Activated naive CD4-positive, alpha-beta T cell treated with anti-CD3 and anti-CD28 coated beads for 36 hours (primary cell): ENCODE measurements around the gene RABGAP1L. TPM values are rescaled to one million over a fixed set of nuclear protein-coding genes. Genes with fewer than 3 reads are reported as not detected.
"Not testable (repeated sequence)": the region's sequence is repeated elsewhere in the genome, so short reads cannot be mapped to it uniquely, and the experiment has no call there.

ENCODE experiments used
- CTCF ChIA-PET: fragments of 350-600 bp; sonication (Branson Sonifier 250); formaldehyde crosslinking; loops from one replicate; lab custom pipeline; 2021; ENCODE audit warnings: antibody characterized with exemption; lab: Charles Lee
- DNase-seq: peaks from one replicate; pipeline ENCODE4 v3.0.0-alpha.2; 2020
- H3K27ac Mint-ChIP-seq: one replicate; pipeline ENCODE4 v1.8.0; 2021; ENCODE audit warnings: mild to moderate bottlenecking, mixed read lengths
- H3K27me3 Mint-ChIP-seq: one replicate; pipeline ENCODE4 v1.8.0; 2021; ENCODE audit warnings: low read depth, mixed read lengths
- H3K36me3 Mint-ChIP-seq: one replicate; pipeline ENCODE4 v1.8.0; 2021; ENCODE audit warnings: low read depth, mixed read lengths
- H3K4me1 Mint-ChIP-seq: one replicate; pipeline ENCODE4 v1.8.0; 2021; ENCODE audit warnings: low read depth, mixed read lengths
- H3K4me3 Mint-ChIP-seq: one replicate; pipeline ENCODE4 v1.8.0; 2021; ENCODE audit warnings: mild to moderate bottlenecking, moderate library complexity, mixed read lengths
- H3K9me3 Mint-ChIP-seq: one replicate; pipeline ENCODE4 v1.8.0; 2021; ENCODE audit warnings: mixed read lengths
- intact Hi-C: fragments of 100-400 bp; cut with micrococcal nuclease; formaldehyde crosslinking; loops from one replicate; pipeline ENCODE4 v1.15.1; 2023
- total RNA-seq, 2 experiments: library from RNA; stranded (reverse); gene quantifications; one replicate each; pipeline ENCODE4 v1.2.3, GENCODE V29; 2021

Gene RABGAP1L
- total RNA-seq, 2 experiments from 2014 or later, result 16.6 TPM

GRCh38 chr1:174643206-174643605 lies 483.9 kb downstream of the RABGAP1L start:
- peaks cover 2% of the 10 kb centered on the region for H3K4me1 Mint-ChIP-seq
- H3K9me3 Mint-ChIP-seq, result peaks cover 5% of the 10 kb centered on the region
- H3K36me3 Mint-ChIP-seq, result peaks cover 4% of the 10 kb centered on the region
- no peak overlapping the region for H3K4me3 Mint-ChIP-seq
- DNase-seq, result no peak
- intact Hi-C loops, result no loop called here
- H3K27ac Mint-ChIP-seq, result no peak overlapping the region
- no peaks in the 10 kb centered on the region for H3K27me3 Mint-ChIP-seq
- CTCF ChIA-PET, result interaction anchor here (0.6 kb wide), 1 partner anchor 68 kb away, joined by 3 read pairs; no protein-coding TSS in a partner anchor

GRCh38 chr1:174649572-174649971 lies 490.3 kb downstream of the RABGAP1L start:
- Mint-ChIP-seq H3K9me3 (peaks cover 16% of the 10 kb centered on the region), H3K36me3 (peaks cover 20% of the 10 kb centered on the region)
- H3K4me1 Mint-ChIP-seq, H3K4me3 Mint-ChIP-seq, DNase-seq, CTCF ChIA-PET, H3K27me3 Mint-ChIP-seq, intact Hi-C loops, H3K27ac Mint-ChIP-seq: not testable (repeated sequence)

- intact Hi-C loops, result no loop called here
- H3K27me3 Mint-ChIP-seq, result no peaks in the 10 kb centered on the region
- no peak overlapping the region for H3K4me3 Mint-ChIP-seq
- CTCF ChIA-PET, result no interaction called here
- peaks cover 18% of the 10 kb centered on the region for H3K9me3 Mint-ChIP-seq
- no peaks in the 10 kb centered on the region for H3K4me1 Mint-ChIP-seq
- no peak for DNase-seq
- H3K36me3 Mint-ChIP-seq, result peaks cover 18% of the 10 kb centered on the region
- no peak overlapping the region for H3K27ac Mint-ChIP-seq
These were observed 493.4 kb downstream of the RABGAP1L start for GRCh38 chr1:174652569-174653280.

- Mint-ChIP-seq H3K4me1 (no peaks in the 10 kb centered on the region), H3K27ac (no peak overlapping the region), H3K27me3 (no peaks in the 10 kb centered on the region), H3K9me3 (peaks cover 7% of the 10 kb centered on the region), H3K4me3 (no peak overlapping the region), H3K36me3 (peaks cover 11% of the 10 kb centered on the region)
- no peak for DNase-seq
- intact Hi-C loops, result no loop called here
- CTCF ChIA-PET, result no interaction called here
These were observed 495.2 kb downstream of the RABGAP1L start for GRCh38 chr1:174654560-174654959.

- H3K27me3 Mint-ChIP-seq, result no peaks in the 10 kb centered on the region
- no peak for DNase-seq
- H3K36me3 Mint-ChIP-seq, result peaks cover 10% of the 10 kb centered on the region
- no peak overlapping the region for H3K4me3 Mint-ChIP-seq
- CTCF ChIA-PET, result no interaction called here
- H3K4me1 Mint-ChIP-seq, result no peaks in the 10 kb centered on the region
- H3K27ac Mint-ChIP-seq, result no peak overlapping the region
- intact Hi-C loops, result no loop called here
- peaks cover 5% of the 10 kb centered on the region for H3K9me3 Mint-ChIP-seq
These were observed 497.2 kb downstream of the RABGAP1L start for GRCh38 chr1:174656409-174657059.

GRCh38 chr1:174657411-174657810 lies 498.1 kb downstream of the RABGAP1L start:
- Mint-ChIP-seq H3K27ac (no peak overlapping the region), H3K36me3 (peaks cover 4% of the 10 kb centered on the region), H3K27me3 (no peaks in the 10 kb centered on the region), H3K4me1 (no peaks in the 10 kb centered on the region), H3K9me3 (peaks cover 4% of the 10 kb centered on the region), H3K4me3 (no peak overlapping the region)
- CTCF ChIA-PET, result no interaction called here
- intact Hi-C loops, result no loop called here
- DNase-seq, result no peak

- Mint-ChIP-seq H3K27me3 (no peaks in the 10 kb centered on the region), H3K9me3 (peaks cover 4% of the 10 kb centered on the region), H3K36me3 (peaks cover 2% of the 10 kb centered on the region), H3K4me1 (no peaks in the 10 kb centered on the region), H3K4me3 (no peak overlapping the region), H3K27ac (no peak overlapping the region)
- CTCF ChIA-PET, result no interaction called here
- intact Hi-C loops, result no loop called here
- no peak for DNase-seq
These were observed 498.6 kb downstream of the RABGAP1L start for GRCh38 chr1:174657893-174658292.

- H3K4me1 Mint-ChIP-seq, result no peaks in the 10 kb centered on the region
- H3K27ac Mint-ChIP-seq, result no peak overlapping the region
- no peaks in the 10 kb centered on the region for H3K27me3 Mint-ChIP-seq
- H3K4me3 Mint-ChIP-seq, result no peak overlapping the region
- DNase-seq, result no peak
- CTCF ChIA-PET, result no interaction called here
- intact Hi-C loops, result no loop called here
- peaks cover 2% of the 10 kb centered on the region for H3K36me3 Mint-ChIP-seq
- peaks cover 4% of the 10 kb centered on the region for H3K9me3 Mint-ChIP-seq
These were observed 500.5 kb downstream of the RABGAP1L start for GRCh38 chr1:174659823-174660222.

- DNase-seq, result no peak
- Mint-ChIP-seq H3K9me3 (peaks cover 4% of the 10 kb centered on the region), H3K4me1 (no peaks in the 10 kb centered on the region), H3K4me3 (no peak overlapping the region), H3K27me3 (no peaks in the 10 kb centered on the region), H3K36me3 (peaks cover 2% of the 10 kb centered on the region), H3K27ac (no peak overlapping the region)
- intact Hi-C loops, result no loop called here
- CTCF ChIA-PET, result no interaction called here
These were observed 501.2 kb downstream of the RABGAP1L start for GRCh38 chr1:174660476-174660875.

GRCh38 chr1:174663358-174663757 lies 504.0 kb downstream of the RABGAP1L start:
- intact Hi-C loops, result no loop called here
- peaks cover 7% of the 10 kb centered on the region for H3K36me3 Mint-ChIP-seq
- H3K27me3 Mint-ChIP-seq, result no peaks in the 10 kb centered on the region
- DNase-seq, result no peak
- CTCF ChIA-PET, result no interaction called here
- H3K27ac Mint-ChIP-seq, result no peak overlapping the region
- H3K4me3 Mint-ChIP-seq, result no peak overlapping the region
- no peaks in the 10 kb centered on the region for H3K4me1 Mint-ChIP-seq
- peaks cover 4% of the 10 kb centered on the region for H3K9me3 Mint-ChIP-seq

GRCh38 chr1:174666248-174666647 lies 506.9 kb downstream of the RABGAP1L start:
- no peak for DNase-seq
- intact Hi-C loops, result no loop called here
- H3K9me3 Mint-ChIP-seq, result peaks cover 10% of the 10 kb centered on the region
- no peak overlapping the region for H3K27ac Mint-ChIP-seq
- CTCF ChIA-PET, result no interaction called here
- no peaks in the 10 kb centered on the region for H3K4me1 Mint-ChIP-seq
- H3K4me3 Mint-ChIP-seq, result no peak overlapping the region
- no peaks in the 10 kb centered on the region for H3K27me3 Mint-ChIP-seq
- peaks cover 15% of the 10 kb centered on the region for H3K36me3 Mint-ChIP-seq

- no peaks in the 10 kb centered on the region for H3K27me3 Mint-ChIP-seq
- H3K4me1 Mint-ChIP-seq, result no peaks in the 10 kb centered on the region
- intact Hi-C loops, result no loop called here
- H3K27ac Mint-ChIP-seq, result no peak overlapping the region
- peaks cover 15% of the 10 kb centered on the region for H3K36me3 Mint-ChIP-seq
- no peak for DNase-seq
- H3K9me3 Mint-ChIP-seq, result peaks cover 14% of the 10 kb centered on the region
- no peak overlapping the region for H3K4me3 Mint-ChIP-seq
- CTCF ChIA-PET, result no interaction called here
These were observed 512.5 kb downstream of the RABGAP1L start for GRCh38 chr1:174671826-174672225.

- no peaks in the 10 kb centered on the region for H3K27me3 Mint-ChIP-seq
- no peaks in the 10 kb centered on the region for H3K36me3 Mint-ChIP-seq
- intact Hi-C loops, result no loop called here
- H3K4me3 Mint-ChIP-seq, result no peak overlapping the region
- no peak overlapping the region for H3K27ac Mint-ChIP-seq
- CTCF ChIA-PET, result interaction anchor here (0.7 kb wide), 1 partner anchor 23 kb away, joined by 6 read pairs; no protein-coding TSS in a partner anchor
- DNase-seq, result no peak
- peaks cover 2% of the 10 kb centered on the region for H3K9me3 Mint-ChIP-seq
- H3K4me1 Mint-ChIP-seq, result no peaks in the 10 kb centered on the region
These were observed 517.5 kb downstream of the RABGAP1L start for GRCh38 chr1:174676856-174677255.
